BJ (cell line): ENCODE measurements around the gene DLK2. TPM values are rescaled to one million over a fixed set of nuclear protein-coding genes. Genes with fewer than 3 reads are reported as not detected.

Experiments used
- CTCF ChIA-PET: fragments of 350-600 bp; formaldehyde crosslinking; extraction: SDS; loops from one replicate; lab custom pipeline; 2021; ENCODE audit warnings: antibody characterized with exemption, inconsistent platforms; lab: Yijun Ruan, JAX
- POLR2A ChIA-PET: fragments of 300-600 bp; sonication (Branson Sonifier 250); formaldehyde crosslinking; extraction: SDS; loops from one replicate; lab custom pipeline; 2021; ENCODE audit warnings: antibody characterized with exemption; lab: Charles Lee
- DNase-seq: peaks from one replicate; pipeline ENCODE4 v3.0.0-alpha.2; 2011; ENCODE audit warnings: low read depth
- H3K27me3 ChIP-seq: 2 replicates; pipeline ENCODE4 v1.6.0; 2011; ENCODE audit warnings: low read length; ENCODE audit not compliant: control insufficient read depth, insufficient read depth
- H3K36me3 ChIP-seq: 2 replicates; pipeline ENCODE4 v1.5.1; 2011; ENCODE audit warnings: low read length; ENCODE audit not compliant: control insufficient read depth, insufficient read depth
- H3K4me3 ChIP-seq: 2 replicates; pipeline ENCODE4 v1.5.1; 2011; ENCODE audit warnings: low read depth, mild to moderate bottlenecking, control low read depth, low read length
- polyA plus RNA-seq: library from polyadenylated mRNA; depleted of rRNA; stranded (reverse); fragments of >200 nt; gene quantifications from 2 replicates; pipeline ENCODE4 v1.2.3, GENCODE V29; 2011
- TF ChIP-seq, protein P1 (sequence below): IDR thresholded peaks from 2 replicates; pipeline ENCODE4 v1.5.1; 2011; ENCODE audit warnings: low read depth, mild to moderate bottlenecking, control low read depth, inconsistent platforms, low read length, moderate library complexity; ENCODE audit not compliant: insufficient read depth

Gene DLK2
- polyA plus RNA-seq, 1 experiment, result 4.8 TPM

DNA sequence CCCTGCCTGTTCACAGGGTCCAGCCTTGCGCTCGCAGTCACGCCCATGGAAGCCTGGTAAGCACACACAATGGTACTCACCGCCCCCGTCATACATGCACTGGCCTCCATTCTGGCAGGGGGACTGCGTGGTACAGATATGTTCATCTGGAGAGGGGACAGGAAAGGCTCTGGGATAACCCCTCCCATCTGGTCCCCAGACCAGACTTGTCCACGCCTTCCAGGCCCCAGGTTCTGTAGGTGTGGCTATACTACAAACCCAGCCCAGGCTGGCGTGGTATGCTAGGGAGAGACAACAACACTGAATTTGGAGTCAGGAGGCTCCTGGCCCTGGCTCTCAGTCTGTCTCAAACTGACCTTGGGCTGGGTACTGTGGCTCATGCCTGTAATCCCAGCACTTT is 3.4 kb downstream of the DLK2 start:
- no peak overlapping the region for H3K4me3 ChIP-seq
- H3K27me3 ChIP-seq, result 0 out of 2 replicates have a peak, but pooled peaks cover 2% of the 10 kb centered on the region
- DNase-seq, result no peak
- H3K36me3 ChIP-seq, result peaks cover 34% of the 10 kb centered on the region
- POLR2A ChIA-PET, result no interaction called here
- TF ChIP-seq, protein P1, sequence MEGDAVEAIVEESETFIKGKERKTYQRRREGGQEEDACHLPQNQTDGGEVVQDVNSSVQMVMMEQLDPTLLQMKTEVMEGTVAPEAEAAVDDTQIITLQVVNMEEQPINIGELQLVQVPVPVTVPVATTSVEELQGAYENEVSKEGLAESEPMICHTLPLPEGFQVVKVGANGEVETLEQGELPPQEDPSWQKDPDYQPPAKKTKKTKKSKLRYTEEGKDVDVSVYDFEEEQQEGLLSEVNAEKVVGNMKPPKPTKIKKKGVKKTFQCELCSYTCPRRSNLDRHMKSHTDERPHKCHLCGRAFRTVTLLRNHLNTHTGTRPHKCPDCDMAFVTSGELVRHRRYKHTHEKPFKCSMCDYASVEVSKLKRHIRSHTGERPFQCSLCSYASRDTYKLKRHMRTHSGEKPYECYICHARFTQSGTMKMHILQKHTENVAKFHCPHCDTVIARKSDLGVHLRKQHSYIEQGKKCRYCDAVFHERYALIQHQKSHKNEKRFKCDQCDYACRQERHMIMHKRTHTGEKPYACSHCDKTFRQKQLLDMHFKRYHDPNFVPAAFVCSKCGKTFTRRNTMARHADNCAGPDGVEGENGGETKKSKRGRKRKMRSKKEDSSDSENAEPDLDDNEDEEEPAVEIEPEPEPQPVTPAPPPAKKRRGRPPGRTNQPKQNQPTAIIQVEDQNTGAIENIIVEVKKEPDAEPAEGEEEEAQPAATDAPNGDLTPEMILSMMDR, result no peak
- CTCF ChIA-PET, result interaction anchor here (2.6 to 8.0 kb wide), 3 partner anchors 10 to 54 kb away, joined by 11 to 134 read pairs (median 87); partner anchors contain the start of gene LRRC73

DNA sequence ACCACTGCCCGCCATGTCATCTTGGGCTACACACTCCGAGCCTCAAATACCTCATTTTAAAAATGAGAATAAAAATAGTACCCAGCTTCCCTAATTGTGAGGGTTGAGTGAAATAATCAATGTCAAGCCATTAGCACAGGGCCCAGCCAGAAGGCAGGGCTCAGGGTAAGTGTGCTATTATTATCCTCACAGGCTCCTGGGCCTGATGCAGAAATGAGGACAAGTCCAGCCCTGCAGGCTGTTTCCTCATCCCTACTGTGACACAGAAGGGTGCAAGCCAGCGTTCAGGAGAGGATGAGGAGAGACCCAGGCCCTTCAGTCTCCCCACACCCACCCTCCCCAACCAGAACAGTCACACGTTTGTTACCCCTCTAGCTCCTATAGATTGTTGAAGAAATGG is 4.0 kb downstream of the DLK2 start:
- ChIA-PET POLR2A (no interaction called here), CTCF (interaction anchor here (1.0 to 8.0 kb wide), 2 partner anchors 55 to 187 kb away, joined by 3 to 134 read pairs; partner anchors contain the start of gene LRRC73)
- TF ChIP-seq, protein P1, result no peak
- H3K4me3 ChIP-seq, result no peak overlapping the region
- DNase-seq, result no peak
- no peaks in the 10 kb centered on the region for H3K27me3 ChIP-seq
- peaks cover 34% of the 10 kb centered on the region for H3K36me3 ChIP-seq

DNA sequence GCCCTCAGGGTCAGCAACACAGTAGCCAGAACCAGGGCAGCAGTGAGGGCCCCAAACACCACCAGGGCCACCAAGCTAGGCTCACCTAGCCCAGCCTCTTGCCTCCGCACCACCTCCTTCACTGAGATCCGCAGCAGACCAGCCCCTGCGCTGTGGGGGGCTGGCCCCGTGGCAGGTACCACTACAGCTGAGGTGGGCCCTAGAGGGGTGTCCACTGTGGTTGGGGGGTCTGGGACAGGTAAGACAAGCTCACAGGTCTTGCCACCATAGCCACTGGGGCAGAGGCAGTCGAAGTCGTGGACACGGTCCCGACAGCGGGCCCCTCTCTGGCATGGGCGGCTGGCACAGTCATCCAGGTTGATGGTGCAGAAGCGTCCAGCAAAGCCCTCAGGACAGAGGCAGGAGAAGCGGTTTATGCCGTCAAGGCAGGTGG is 4.6 kb downstream of the DLK2 start:
- TF ChIP-seq, protein P1, result no peak
- no peaks in the 10 kb centered on the region for H3K27me3 ChIP-seq
- H3K4me3 ChIP-seq, result no peak overlapping the region
- CTCF ChIA-PET, result interaction anchor here (1.0 to 8.0 kb wide), 2 partner anchors 56 to 186 kb away, joined by 3 to 134 read pairs; partner anchors contain the start of gene LRRC73
- POLR2A ChIA-PET, result no interaction called here
- H3K36me3 ChIP-seq, result peaks cover 37% of the 10 kb centered on the region
- DNase-seq, result no peak

DNA sequence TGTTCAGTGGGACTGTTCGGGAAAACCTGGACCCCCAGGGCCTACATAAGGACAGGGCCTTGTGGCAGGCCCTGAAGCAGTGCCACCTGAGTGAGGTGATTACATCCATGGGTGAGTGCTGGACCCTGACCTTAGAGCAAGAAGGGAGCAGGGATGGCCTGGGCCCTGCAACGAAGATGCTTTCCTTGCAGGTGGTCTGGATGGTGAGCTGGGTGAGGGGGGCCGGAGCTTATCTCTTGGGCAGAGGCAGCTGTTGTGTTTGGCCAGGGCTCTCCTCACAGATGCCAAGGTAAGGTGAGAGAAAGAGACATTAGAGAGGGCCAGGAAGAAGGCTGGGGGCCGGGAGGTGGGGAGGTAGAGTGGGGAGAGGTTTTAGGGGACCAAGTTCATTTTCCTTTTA is 6.4 kb downstream of the DLK2 start:
- TF ChIP-seq, protein P1, result no peak
- Histone ChIP-seq H3K27me3 (no peaks in the 10 kb centered on the region), H3K36me3 (peaks cover 47% of the 10 kb centered on the region), H3K4me3 (no peak overlapping the region)
- ChIA-PET POLR2A (no interaction called here), CTCF (interaction anchor here (0.8 to 2.5 kb wide), 3 partner anchors 9 to 58 kb away, joined by 3 to 17 read pairs (median 8); no protein-coding TSS in a partner anchor)
- DNase-seq, result no peak

DNA sequence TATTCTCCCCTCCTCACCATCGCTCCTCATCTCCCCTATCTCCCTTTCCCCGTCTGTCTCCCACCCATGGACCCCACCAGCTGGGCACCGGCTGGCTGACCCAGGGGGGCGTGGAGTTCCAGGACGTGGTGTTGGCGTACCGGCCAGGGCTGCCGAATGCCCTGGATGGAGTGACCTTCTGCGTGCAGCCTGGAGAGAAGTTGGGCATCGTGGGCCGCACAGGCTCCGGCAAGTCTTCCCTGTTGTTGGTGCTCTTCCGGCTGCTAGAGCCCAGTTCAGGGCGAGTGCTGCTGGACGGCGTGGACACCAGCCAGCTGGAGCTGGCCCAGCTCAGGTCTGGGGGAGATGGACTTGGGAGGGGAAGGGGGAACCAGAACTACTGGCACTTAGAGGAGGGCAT is 7.7 kb downstream of the DLK2 start:
- POLR2A ChIA-PET, result interaction anchor here (1.6 kb wide), 1 partner anchor 11 kb away, joined by 5 read pairs; no protein-coding TSS in a partner anchor
- TF ChIP-seq, protein P1, result no peak
- CTCF ChIA-PET, result interaction anchor here (1.0 to 2.5 kb wide), 3 partner anchors 35 to 60 kb away, joined by 3 to 17 read pairs (median 9); no protein-coding TSS in a partner anchor
- Histone ChIP-seq H3K27me3 (no peaks in the 10 kb centered on the region), H3K36me3 (peaks cover 48% of the 10 kb centered on the region), H3K4me3 (no peak overlapping the region)
- DNase-seq, result no peak
